ENCODE results near the gene ABCC5.
"Not testable (repeated sequence)": the region's sequence is repeated elsewhere in the genome, so short reads cannot be mapped to it uniquely, and the experiment has no call there.

The ABCC5 gene

DNA sequence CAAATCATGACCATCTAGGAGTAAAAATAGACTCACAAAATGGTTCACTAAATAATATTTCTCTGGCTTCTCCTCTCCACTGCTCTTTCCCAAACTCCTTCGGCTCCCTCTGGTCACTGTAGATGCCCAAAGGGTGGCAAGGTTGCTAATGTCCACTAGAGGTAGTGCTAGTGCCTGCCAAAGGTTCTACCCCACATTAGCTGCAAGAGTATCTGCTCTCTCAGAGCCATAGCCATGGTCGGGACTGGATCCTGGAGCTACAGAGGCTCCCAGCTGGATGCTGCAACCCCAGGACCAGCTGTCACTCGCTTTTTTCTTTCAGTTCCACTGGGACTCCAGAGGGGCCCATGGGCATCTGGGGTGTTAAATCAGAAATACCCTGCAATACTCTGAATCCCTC is 22.3 kb upstream of the ABCC5 start:
- TF ChIP-seq, protein P1, sequence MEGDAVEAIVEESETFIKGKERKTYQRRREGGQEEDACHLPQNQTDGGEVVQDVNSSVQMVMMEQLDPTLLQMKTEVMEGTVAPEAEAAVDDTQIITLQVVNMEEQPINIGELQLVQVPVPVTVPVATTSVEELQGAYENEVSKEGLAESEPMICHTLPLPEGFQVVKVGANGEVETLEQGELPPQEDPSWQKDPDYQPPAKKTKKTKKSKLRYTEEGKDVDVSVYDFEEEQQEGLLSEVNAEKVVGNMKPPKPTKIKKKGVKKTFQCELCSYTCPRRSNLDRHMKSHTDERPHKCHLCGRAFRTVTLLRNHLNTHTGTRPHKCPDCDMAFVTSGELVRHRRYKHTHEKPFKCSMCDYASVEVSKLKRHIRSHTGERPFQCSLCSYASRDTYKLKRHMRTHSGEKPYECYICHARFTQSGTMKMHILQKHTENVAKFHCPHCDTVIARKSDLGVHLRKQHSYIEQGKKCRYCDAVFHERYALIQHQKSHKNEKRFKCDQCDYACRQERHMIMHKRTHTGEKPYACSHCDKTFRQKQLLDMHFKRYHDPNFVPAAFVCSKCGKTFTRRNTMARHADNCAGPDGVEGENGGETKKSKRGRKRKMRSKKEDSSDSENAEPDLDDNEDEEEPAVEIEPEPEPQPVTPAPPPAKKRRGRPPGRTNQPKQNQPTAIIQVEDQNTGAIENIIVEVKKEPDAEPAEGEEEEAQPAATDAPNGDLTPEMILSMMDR (IDR thresholded peaks at IDR 0.05; ENCODE audit: insufficient read depth, low read length, poor library complexity, severe bottlenecking): no peak
- no peak for TF ChIP-seq EZH2phosphoT487 (conservative IDR thresholded peaks at IDR 0.05; ENCODE audit: low read length)
- Histone ChIP-seq H3K4me3 (ENCODE audit: insufficient read depth, low read length, poor library complexity, severe bottlenecking) (no peak overlapping the region), H3K9me2 (replicated peaks; ENCODE audit: insufficient read depth, low read length) (no peaks in the 10 kb centered on the region), H3F3A (ENCODE audit: insufficient read depth) (no peaks in the 10 kb centered on the region), H3K27ac (ENCODE audit: low read depth, low read length) (no peak overlapping the region), H3K9me3 (ENCODE audit: insufficient read depth, low read length) (no peaks in the 10 kb centered on the region), H2AFZ (ENCODE audit: low read depth, low read length, severe bottlenecking) (no peak overlapping the region), H3K27me3 (ENCODE audit: low read length) (no peaks in the 10 kb centered on the region), H3K79me2 (ENCODE audit: insufficient read depth, low read length) (no peaks in the 10 kb centered on the region), H4K20me1 (ENCODE audit: low read depth, low read length) (no peaks in the 10 kb centered on the region), H3K36me3 (ENCODE audit: low read length) (no peaks in the 10 kb centered on the region), H3K4me2 (ENCODE audit: low read depth, low read length, poor library complexity, severe bottlenecking) (no peak overlapping the region), H3K9ac (ENCODE audit: low read length) (no peak overlapping the region)

DNA sequence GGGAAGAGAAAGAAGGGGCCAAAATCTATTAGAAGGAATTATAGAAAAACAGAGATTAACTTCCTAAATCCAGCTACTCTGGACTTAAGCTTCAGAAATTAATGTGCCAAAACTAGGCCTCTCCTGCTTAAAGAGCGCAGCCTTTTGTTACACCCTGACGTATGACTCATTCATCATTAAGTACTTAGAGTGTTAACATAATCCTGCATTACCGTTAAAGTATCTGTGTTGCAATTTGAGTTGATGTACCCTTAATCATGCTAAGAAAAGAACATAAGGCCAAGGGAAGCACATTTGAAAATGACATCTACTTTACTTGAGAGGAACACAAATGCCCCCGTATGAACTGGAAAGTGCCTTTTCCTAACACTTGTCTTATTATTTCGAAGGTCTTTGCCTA is 21.7 kb upstream of the ABCC5 start:
- no peak overlapping the region for H2AFZ ChIP-seq (ENCODE audit: low read depth, low read length, severe bottlenecking)
- no peak overlapping the region for H3K4me3 ChIP-seq (ENCODE audit: insufficient read depth, low read length, poor library complexity, severe bottlenecking)
- H3K4me2 ChIP-seq (ENCODE audit: low read depth, low read length, poor library complexity, severe bottlenecking): no peak overlapping the region
- H3K9me2 ChIP-seq (replicated peaks; ENCODE audit: insufficient read depth, low read length): no peaks in the 10 kb centered on the region
- TF ChIP-seq, protein P1 (IDR thresholded peaks at IDR 0.05; ENCODE audit: insufficient read depth, low read length, poor library complexity, severe bottlenecking): no peak
- TF ChIP-seq EZH2phosphoT487 (conservative IDR thresholded peaks at IDR 0.05; ENCODE audit: low read length): no peak
- no peaks in the 10 kb centered on the region for H4K20me1 ChIP-seq (ENCODE audit: low read depth, low read length)
- H3K27me3 ChIP-seq (ENCODE audit: low read length): no peaks in the 10 kb centered on the region
- H3K27ac ChIP-seq (ENCODE audit: low read depth, low read length): no peak overlapping the region
- no peaks in the 10 kb centered on the region for H3K36me3 ChIP-seq (ENCODE audit: low read length)
- no peaks in the 10 kb centered on the region for H3K9me3 ChIP-seq (ENCODE audit: insufficient read depth, low read length)
- H3K79me2 ChIP-seq (ENCODE audit: insufficient read depth, low read length): no peaks in the 10 kb centered on the region
- H3K9ac ChIP-seq (ENCODE audit: low read length): no peak overlapping the region
- no peaks in the 10 kb centered on the region for H3F3A ChIP-seq (ENCODE audit: insufficient read depth)

DNA sequence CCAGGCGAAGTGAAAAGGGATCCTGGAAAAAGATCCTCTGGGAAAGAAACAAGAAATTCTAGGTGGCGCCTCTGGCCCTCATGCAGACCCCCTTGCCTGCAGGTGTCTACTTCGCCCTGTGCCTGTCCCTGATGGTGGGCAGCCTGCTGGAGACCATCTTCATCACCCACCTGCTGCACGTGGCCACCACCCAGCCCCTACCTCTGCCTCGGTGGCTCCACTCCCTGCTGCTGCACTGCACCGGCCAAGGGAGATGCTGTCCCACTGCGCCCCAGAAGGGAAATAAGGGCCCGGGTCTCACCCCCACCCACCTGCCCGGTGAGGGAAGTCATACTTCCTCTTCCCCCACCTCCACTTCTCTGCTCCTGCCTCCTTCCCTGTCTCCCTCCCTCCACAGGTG is 20.6 kb upstream of the ABCC5 start:
- not testable (repeated sequence) for H4K20me1 ChIP-seq (ENCODE audit: low read depth, low read length); H3K4me2 ChIP-seq (ENCODE audit: low read depth, low read length, poor library complexity, severe bottlenecking); H3K9me3 ChIP-seq (ENCODE audit: insufficient read depth, low read length); H3K27me3 ChIP-seq (ENCODE audit: low read length); H3K9ac ChIP-seq (ENCODE audit: low read length); H3F3A ChIP-seq (ENCODE audit: insufficient read depth); H3K79me2 ChIP-seq (ENCODE audit: insufficient read depth, low read length); H3K36me3 ChIP-seq (ENCODE audit: low read length); H2AFZ ChIP-seq (ENCODE audit: low read depth, low read length, severe bottlenecking); H3K9me2 ChIP-seq (replicated peaks; ENCODE audit: insufficient read depth, low read length); H3K4me3 ChIP-seq (ENCODE audit: insufficient read depth, low read length, poor library complexity, severe bottlenecking); H3K27ac ChIP-seq (ENCODE audit: low read depth, low read length)

DNA sequence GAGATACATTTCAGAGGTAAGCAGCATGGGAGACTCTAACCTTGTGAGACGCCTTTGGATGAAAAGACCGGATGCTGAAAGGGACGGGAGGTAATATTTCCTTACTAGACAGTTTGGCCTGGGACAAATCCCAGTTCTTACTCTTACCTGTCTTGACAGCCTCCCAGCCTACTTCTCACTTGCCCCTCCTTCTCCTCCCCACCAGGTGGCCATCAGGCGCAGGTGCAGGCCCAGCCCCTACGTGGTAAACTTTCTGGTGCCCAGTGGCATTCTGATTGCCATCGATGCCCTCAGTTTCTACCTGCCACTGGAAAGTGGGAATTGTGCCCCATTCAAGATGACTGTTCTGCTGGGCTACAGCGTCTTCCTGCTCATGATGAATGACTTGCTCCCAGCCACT is 20.1 kb upstream of the ABCC5 start:
- no peaks in the 10 kb centered on the region for H3K27me3 ChIP-seq (ENCODE audit: low read length)
- no peak overlapping the region for H3K4me2 ChIP-seq (ENCODE audit: low read depth, low read length, poor library complexity, severe bottlenecking)
- H3F3A ChIP-seq (ENCODE audit: insufficient read depth): no peaks in the 10 kb centered on the region
- H3K9me2 ChIP-seq (replicated peaks; ENCODE audit: insufficient read depth, low read length): no peaks in the 10 kb centered on the region
- H4K20me1 ChIP-seq (ENCODE audit: low read depth, low read length): no peaks in the 10 kb centered on the region
- H3K79me2 ChIP-seq (ENCODE audit: insufficient read depth, low read length): no peaks in the 10 kb centered on the region
- TF ChIP-seq, protein P1 (IDR thresholded peaks at IDR 0.05; ENCODE audit: insufficient read depth, low read length, poor library complexity, severe bottlenecking): no peak
- TF ChIP-seq EZH2phosphoT487 (conservative IDR thresholded peaks at IDR 0.05; ENCODE audit: low read length): no peak
- H3K27ac ChIP-seq (ENCODE audit: low read depth, low read length): no peak overlapping the region
- H3K9me3 ChIP-seq (ENCODE audit: insufficient read depth, low read length): no peaks in the 10 kb centered on the region
- H3K36me3 ChIP-seq (ENCODE audit: low read length): no peaks in the 10 kb centered on the region
- no peak overlapping the region for H3K4me3 ChIP-seq (ENCODE audit: insufficient read depth, low read length, poor library complexity, severe bottlenecking)
- no peak overlapping the region for H3K9ac ChIP-seq (ENCODE audit: low read length)
- H2AFZ ChIP-seq (ENCODE audit: low read depth, low read length, severe bottlenecking): no peak overlapping the region
